SK-N-MC (cell line): ENCODE data around the gene COMMD3.

ENCODE experiments used
- DNase-seq: peaks from one replicate; pipeline ENCODE4 v3.0.0-alpha.2; 2011; ENCODE audit warnings: low read depth, low spot score
- H3K27ac ChIP-seq: fragments of 200-600 bp; sonication (generic); 2 replicates; pipeline ENCODE4 v1.5.1; 2016; ENCODE audit warnings: mixed run types
- H3K36me3 ChIP-seq: fragments of 200-600 bp; sonication (generic); 2 replicates; pipeline ENCODE4 v1.6.1; 2017; ENCODE audit warnings: antibody characterized with exemption, low read length, mixed read lengths; ENCODE audit not compliant: insufficient read depth
- H3K4me3 ChIP-seq: fragments of 200-600 bp; sonication (generic); 2 replicates; pipeline ENCODE4 v1.5.1; 2016
- H3K9ac ChIP-seq: fragments of 200-600 bp; sonication (generic); 2 replicates; pipeline ENCODE4 v1.8.0; 2017; ENCODE audit warnings: mixed run types, mixed read lengths; ENCODE audit not compliant: insufficient read length
- H3K9me3 ChIP-seq: fragments of 200-600 bp; sonication (generic); 2 replicates; pipeline ENCODE4 v1.6.1; 2017; ENCODE audit warnings: low read depth, mild to moderate bottlenecking, antibody characterized with exemption, low read length, moderate library complexity, mixed read lengths
- EZH2 ChIP-seq: fragments of 200-600 bp; sonication (generic); IDR thresholded peaks from one replicate; pipeline ENCODE4 v1.6.1; 2017; ENCODE audit warnings: antibody characterized with exemption
- FOXP2 ChIP-seq: optimal IDR thresholded peaks from 2 replicates; pipeline ENCODE3; 2011; ENCODE audit warnings: mild to moderate bottlenecking, moderate library complexity; ENCODE audit not compliant: insufficient read depth; ENCODE audit errors: extremely low read length, control extremely low read depth
- POLR2AphosphoS5 ChIP-seq: IDR thresholded peaks from 2 replicates; pipeline ENCODE4 v1.6.1; 2012; ENCODE audit warnings: mild to moderate bottlenecking, low read depth, low read length, borderline replicate concordance

Gene COMMD3

GRCh38 chr10:22329150-22329549, 13.0 kb downstream of the COMMD3 start:
- no peak overlapping the region for H3K4me3 ChIP-seq
- TF ChIP-seq EZH2 (no peak), FOXP2 (no peak), POLR2AphosphoS5 (no peak)
- DNase-seq: no peak
- no peak overlapping the region for H3K9ac ChIP-seq
- no peak overlapping the region for H3K27ac ChIP-seq
- H3K36me3 ChIP-seq: peaks cover 19% of the 10 kb centered on the region
- H3K9me3 ChIP-seq: no peaks in the 10 kb centered on the region

- Histone ChIP-seq H3K4me3 (no peak overlapping the region), H3K9me3 (no peaks in the 10 kb centered on the region), H3K9ac (no peak overlapping the region), H3K36me3 (peaks cover 14% of the 10 kb centered on the region), H3K27ac (no peak overlapping the region)
- TF ChIP-seq POLR2AphosphoS5: no peak
- no peak for TF ChIP-seq FOXP2
- TF ChIP-seq EZH2: no peak
- DNase-seq: no peak
Observed at GRCh38 chr10:22332116-22332692, 16.0 kb downstream of the COMMD3 start.

DNA sequence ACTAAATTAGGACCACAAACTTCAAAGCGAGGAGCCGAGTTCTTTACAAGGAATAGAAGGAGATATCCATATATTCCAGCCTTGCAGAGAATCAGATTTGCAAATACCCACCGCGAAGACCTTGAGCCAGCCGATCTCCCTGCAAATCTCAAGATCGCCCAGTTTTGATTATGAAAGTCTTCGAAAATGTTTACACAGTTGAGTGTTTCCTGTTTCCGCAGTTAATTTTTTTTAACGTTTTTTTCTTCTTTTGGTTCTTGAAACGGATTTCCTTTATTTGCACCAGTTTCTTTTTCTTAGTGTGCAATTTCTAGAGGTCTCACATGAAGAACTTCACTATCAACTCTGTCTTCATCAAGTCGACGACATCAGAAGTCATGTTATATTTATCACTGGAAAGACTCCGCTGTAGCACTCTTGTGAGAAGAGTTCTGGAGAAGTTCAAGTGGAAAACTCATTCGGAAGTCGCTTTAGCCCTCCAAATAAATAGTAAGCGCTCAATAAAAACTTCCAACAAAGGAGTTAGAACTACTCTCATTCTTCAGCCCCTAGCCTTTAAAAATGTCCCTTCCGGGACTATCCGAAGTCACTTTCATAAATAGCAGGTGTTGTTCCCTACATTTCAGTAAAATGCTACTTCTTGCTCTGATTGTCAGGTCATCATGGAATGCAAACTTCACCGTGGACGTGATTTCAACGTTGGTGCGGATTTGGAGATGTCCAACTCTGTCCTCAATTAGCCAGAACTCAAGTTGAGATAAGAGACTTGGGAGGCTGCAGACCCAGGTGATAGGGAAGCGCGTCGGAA, 17.2 kb downstream of the COMMD3 start:
- no peaks in the 10 kb centered on the region for H3K9me3 ChIP-seq
- H3K9ac ChIP-seq: no peak overlapping the region
- no peak for DNase-seq
- TF ChIP-seq FOXP2 (no peak), EZH2 (no peak), POLR2AphosphoS5 (no peak)
- no peak overlapping the region for H3K4me3 ChIP-seq
- peaks cover 13% of the 10 kb centered on the region for H3K36me3 ChIP-seq
- no peak overlapping the region for H3K27ac ChIP-seq

- H3K4me3 ChIP-seq: no peak overlapping the region
- no peak overlapping the region for H3K9ac ChIP-seq
Observed at GRCh38 chr10:22333975-22334282, 17.7 kb downstream of the COMMD3 start.

GRCh38 chr10:22334414-22335172, 18.4 kb downstream of the COMMD3 start:
- Histone ChIP-seq H3K9me3 (no peaks in the 10 kb centered on the region), H3K9ac (no peak overlapping the region), H3K27ac (no peak overlapping the region), H3K36me3 (peaks cover 4% of the 10 kb centered on the region), H3K4me3 (no peak overlapping the region)
- TF ChIP-seq EZH2 (no peak), POLR2AphosphoS5 (no peak), FOXP2 (no peak)
- DNase-seq: no peak

More at GRCh38 chr10:22333975-22334282, 17.7 kb downstream of the COMMD3 start:
- H3K27ac ChIP-seq: no peak overlapping the region
- no peak for TF ChIP-seq POLR2AphosphoS5
- TF ChIP-seq EZH2: no peak
- TF ChIP-seq FOXP2: no peak
- no peak for DNase-seq
- H3K9me3 ChIP-seq: no peaks in the 10 kb centered on the region
- H3K36me3 ChIP-seq: peaks cover 11% of the 10 kb centered on the region

DNA sequence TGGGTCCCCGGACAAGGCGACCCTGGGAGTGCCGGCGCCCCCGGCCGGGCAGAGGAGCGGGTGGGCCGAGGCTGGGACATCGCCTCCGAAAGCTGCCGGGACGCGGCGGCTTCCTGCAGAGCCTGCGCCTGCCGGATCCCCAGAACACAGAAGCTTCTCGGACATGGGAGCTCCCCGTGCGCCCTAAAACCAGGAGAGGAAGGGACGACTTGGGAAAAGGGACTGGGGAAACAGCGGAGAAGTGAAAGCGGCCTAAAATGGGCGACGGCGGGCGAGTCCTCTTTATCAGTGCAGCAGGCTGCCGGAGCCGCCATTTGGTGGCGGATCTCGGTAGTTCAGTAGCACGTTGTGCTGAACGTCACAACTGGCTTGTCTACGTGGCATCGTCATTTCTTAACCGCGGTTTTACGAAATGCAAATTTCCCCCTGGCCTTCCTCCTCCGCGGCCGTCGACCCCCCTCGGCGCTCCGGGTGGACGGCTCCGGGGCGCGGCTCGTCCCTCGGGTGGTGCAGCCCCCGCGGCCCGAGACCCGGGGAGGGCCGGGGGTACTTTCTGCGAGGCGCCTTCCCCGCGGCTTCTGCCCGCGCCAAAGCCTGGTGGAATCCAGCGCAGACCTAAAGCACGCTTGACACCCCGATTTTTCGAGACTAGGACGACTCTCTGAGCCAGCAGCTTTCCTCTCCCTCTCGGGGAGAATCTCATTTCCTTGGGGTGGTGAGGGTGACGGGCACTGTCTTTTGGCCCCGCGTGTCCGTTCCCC, 19.2 kb downstream of the COMMD3 start:
- DNase-seq: no peak
- Histone ChIP-seq H3K9me3 (no peaks in the 10 kb centered on the region), H3K27ac (no peak overlapping the region), H3K4me3 (no peak overlapping the region), H3K36me3 (no peaks in the 10 kb centered on the region), H3K9ac (no peak overlapping the region)
- TF ChIP-seq POLR2AphosphoS5 (no peak), EZH2 (no peak), FOXP2 (no peak)

- DNase-seq: no peak
- TF ChIP-seq FOXP2 (no peak), POLR2AphosphoS5 (no peak), EZH2 (no peak)
- Histone ChIP-seq H3K27ac (no peak overlapping the region), H3K4me3 (peak overlapping the region; percentile 75), H3K36me3 (no peaks in the 10 kb centered on the region), H3K9ac (no peak overlapping the region), H3K9me3 (no peaks in the 10 kb centered on the region)
Observed at GRCh38 chr10:22338185-22338900, 22.2 kb downstream of the COMMD3 start.
